ENCODE results near the gene CPPED1. TPM values are rescaled to one million over a fixed set of nuclear protein-coding genes. Genes with fewer than 3 reads are reported as not detected.

The CPPED1 gene
- total RNA-seq, 1 donor from 2014 or later: 20.1 TPM

DNA sequence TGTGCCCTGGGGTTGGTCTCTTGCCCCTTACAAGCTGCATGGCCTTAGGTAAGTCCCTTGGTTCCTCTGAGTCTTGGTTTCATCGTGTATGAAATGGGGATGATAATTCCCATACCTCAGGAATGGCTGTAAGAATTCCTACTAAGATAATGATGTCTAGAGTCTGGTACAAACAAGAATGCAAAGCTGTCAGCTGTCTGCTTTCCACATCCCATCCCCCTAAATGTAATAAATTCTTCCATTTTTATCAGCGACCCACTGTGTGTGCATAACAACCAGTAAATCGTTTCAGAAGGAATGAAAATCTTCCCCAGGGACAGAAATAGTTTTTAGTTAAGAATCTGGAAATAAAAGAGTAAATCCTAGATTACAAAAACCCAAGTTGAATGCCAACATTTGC lies 95.4 kb downstream of the CPPED1 start:
- Histone ChIP-seq H3K9me3 (no peaks in the 10 kb centered on the region), H3K27ac (no peak overlapping the region), H3K4me3 (no peak overlapping the region), H3K27me3 (no peaks in the 10 kb centered on the region), H3K36me3 (peaks cover 4% of the 10 kb centered on the region), H3K4me1 (no peaks in the 10 kb centered on the region)
- DNase-seq (no peak), ATAC-seq (no peak)
- TF ChIP-seq, protein P1, sequence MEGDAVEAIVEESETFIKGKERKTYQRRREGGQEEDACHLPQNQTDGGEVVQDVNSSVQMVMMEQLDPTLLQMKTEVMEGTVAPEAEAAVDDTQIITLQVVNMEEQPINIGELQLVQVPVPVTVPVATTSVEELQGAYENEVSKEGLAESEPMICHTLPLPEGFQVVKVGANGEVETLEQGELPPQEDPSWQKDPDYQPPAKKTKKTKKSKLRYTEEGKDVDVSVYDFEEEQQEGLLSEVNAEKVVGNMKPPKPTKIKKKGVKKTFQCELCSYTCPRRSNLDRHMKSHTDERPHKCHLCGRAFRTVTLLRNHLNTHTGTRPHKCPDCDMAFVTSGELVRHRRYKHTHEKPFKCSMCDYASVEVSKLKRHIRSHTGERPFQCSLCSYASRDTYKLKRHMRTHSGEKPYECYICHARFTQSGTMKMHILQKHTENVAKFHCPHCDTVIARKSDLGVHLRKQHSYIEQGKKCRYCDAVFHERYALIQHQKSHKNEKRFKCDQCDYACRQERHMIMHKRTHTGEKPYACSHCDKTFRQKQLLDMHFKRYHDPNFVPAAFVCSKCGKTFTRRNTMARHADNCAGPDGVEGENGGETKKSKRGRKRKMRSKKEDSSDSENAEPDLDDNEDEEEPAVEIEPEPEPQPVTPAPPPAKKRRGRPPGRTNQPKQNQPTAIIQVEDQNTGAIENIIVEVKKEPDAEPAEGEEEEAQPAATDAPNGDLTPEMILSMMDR (IDR thresholded peaks at IDR 0.05): no peak
- intact Hi-C loops (cut with DNase I): no loop called here

DNA sequence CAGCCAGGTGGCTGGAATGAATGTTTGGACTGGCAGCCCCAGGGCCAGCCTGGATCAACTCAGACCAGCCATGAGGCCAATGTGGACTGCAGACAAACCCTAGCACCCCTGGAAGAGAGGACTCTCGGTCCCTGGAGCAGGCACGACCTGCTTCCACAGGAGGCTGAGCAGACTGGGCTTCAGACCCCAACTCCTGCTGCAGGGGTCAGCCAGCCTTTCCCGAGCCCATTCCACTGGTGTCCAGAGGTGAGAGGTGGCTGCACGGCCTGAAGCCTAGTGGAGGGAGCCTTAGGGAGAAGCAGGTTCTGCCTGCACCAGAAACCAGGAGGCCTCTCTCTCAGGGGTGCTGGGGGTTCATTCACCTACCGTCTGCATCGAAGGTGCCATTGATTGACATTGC lies 97.1 kb downstream of the CPPED1 start:
- no peak for DNase-seq
- TF ChIP-seq, protein P1 (IDR thresholded peaks at IDR 0.05): no peak

DNA sequence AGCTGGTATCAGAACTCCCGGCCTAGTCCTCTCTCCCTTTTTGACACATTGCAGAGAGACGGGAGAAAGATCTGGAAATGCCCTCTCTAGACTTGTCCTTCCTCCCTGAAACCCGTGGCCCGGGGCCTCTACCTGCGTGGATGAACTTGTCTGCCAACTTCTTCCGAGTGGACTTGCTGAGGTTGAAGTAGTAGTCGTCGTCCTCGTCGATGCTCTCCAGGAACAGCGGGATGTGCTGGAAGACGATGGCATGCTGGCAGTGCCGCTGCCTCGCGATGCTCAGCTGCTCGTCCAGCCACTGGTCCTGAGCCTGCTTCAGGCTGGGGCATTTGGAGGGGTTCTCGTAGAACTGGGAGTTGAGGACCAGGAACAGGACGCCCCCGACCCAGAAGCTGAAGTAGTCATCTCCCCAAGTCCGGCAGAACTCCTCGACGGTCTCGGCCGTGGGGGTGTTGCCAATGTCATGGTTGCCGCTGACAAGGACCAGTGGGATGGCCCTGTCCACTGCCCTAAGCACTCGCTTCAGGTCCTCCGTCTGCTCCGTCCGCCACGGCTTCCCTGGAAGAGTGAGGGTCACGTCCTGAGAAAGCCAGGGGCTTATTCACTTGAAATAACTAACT lies 99.1 kb downstream of the CPPED1 start:
- intact Hi-C loops (cut with DNase I): no loop called here
- H3K4me3 ChIP-seq: no peak overlapping the region
- DNase-seq (no peak), ATAC-seq (no peak)
- H3K9me3 ChIP-seq: no peaks in the 10 kb centered on the region
- H3K27me3 ChIP-seq: no peaks in the 10 kb centered on the region
- H3K36me3 ChIP-seq: peaks cover 4% of the 10 kb centered on the region
- no peaks in the 10 kb centered on the region for H3K4me1 ChIP-seq
- no peak overlapping the region for H3K27ac ChIP-seq
- TF ChIP-seq, protein P1 (IDR thresholded peaks at IDR 0.05): no peak

More for the DNA sequence above, 97.1 kb downstream of the CPPED1 start:
- ATAC-seq: no peak
- H3K4me3 ChIP-seq: no peak overlapping the region
- H3K9me3 ChIP-seq: no peaks in the 10 kb centered on the region
- peaks cover 4% of the 10 kb centered on the region for H3K36me3 ChIP-seq
- H3K27ac ChIP-seq: no peak overlapping the region
- no peaks in the 10 kb centered on the region for H3K4me1 ChIP-seq
- no peaks in the 10 kb centered on the region for H3K27me3 ChIP-seq
- intact Hi-C loops (cut with DNase I): no loop called here

DNA sequence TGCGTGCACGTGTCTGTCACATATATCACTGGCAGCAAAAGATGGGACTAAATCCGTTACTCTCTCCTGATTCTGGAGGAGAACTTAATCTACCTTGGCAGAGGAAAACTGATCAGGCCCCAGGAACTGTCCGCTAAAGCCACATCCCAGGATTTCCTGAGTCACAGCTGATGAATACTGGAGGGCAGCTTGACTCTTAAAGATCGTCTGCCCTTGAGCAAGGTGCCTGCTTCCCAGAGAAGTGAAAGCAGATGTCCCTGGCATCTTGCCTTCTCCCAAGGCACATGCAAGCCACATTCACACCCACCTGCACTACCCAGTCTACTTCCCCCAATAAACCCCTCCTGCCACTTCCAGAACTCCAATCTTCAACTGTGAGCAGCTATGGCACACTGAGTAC lies 99.8 kb downstream of the CPPED1 start:
- no peak for ATAC-seq
- TF ChIP-seq, protein P1 (IDR thresholded peaks at IDR 0.05): no peak
- intact Hi-C loops (cut with DNase I): no loop called here

DNA sequence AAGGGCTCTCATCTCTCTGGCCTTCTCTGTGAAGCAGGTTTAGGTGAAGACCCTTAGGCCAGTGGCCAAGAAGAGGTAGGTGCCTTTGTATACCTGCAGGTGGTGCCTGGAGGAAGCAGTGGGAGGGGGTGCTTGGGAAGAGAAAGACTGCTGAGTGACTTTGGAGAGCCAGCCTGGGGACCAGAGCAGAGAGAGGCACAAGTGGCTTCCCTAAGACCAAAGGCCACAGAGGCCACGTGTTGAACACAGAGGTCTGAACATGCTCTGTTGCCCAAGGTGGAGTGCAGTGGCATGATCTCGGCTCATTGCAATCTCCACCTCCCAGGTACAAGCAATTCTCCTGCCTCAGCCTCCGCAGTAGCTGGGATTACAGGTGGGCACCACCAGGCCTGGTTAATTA lies 103.5 kb downstream of the CPPED1 start:
- H3K9me3 ChIP-seq: no peaks in the 10 kb centered on the region
- H3K27ac ChIP-seq: no peak overlapping the region
- TF ChIP-seq, protein P1 (IDR thresholded peaks at IDR 0.05): no peak
- peaks cover 4% of the 10 kb centered on the region for H3K36me3 ChIP-seq
- H3K4me1 ChIP-seq: no peaks in the 10 kb centered on the region
- H3K4me3 ChIP-seq: no peak overlapping the region
- H3K27me3 ChIP-seq: no peaks in the 10 kb centered on the region
- ATAC-seq: no peak
- intact Hi-C loops (cut with DNase I): no loop called here
- no peak for DNase-seq

More for the DNA sequence above, 99.8 kb downstream of the CPPED1 start:
- no peak for DNase-seq
- Histone ChIP-seq H3K36me3 (peaks cover 4% of the 10 kb centered on the region), H3K9me3 (no peaks in the 10 kb centered on the region), H3K27ac (no peak overlapping the region), H3K4me1 (no peaks in the 10 kb centered on the region), H3K27me3 (no peaks in the 10 kb centered on the region), H3K4me3 (no peak overlapping the region)

DNA sequence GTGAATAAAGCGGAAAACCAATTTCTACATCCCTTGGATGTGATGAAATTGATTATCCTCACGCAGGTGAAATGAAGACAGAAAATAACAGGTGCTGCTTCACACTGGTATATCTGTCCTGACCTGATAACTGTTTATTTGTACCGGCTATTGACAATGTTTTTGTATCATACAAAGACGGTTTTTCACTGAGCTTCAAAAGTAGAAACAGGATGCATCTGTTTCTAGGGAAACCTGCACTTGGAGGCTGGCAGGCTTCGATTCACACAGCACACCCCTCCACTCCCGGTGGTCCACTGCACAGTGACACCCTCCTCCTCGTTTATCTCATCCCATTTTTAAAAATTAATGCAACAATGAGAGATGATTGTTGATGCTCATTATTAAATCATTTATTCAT lies 104.5 kb downstream of the CPPED1 start:
- Histone ChIP-seq H3K4me3 (no peak overlapping the region), H3K27me3 (no peaks in the 10 kb centered on the region), H3K27ac (no peak overlapping the region), H3K4me1 (no peaks in the 10 kb centered on the region), H3K36me3 (peaks cover under 1% of the 10 kb centered on the region), H3K9me3 (no peaks in the 10 kb centered on the region)
- ATAC-seq: no peak
- TF ChIP-seq, protein P1 (IDR thresholded peaks at IDR 0.05): no peak
- DNase-seq: no peak
- intact Hi-C loops (cut with DNase I): no loop called here
